ENCODE measurements around the gene MBTPS2. TPM values are rescaled to one million over a fixed set of nuclear protein-coding genes. Genes with fewer than 3 reads are reported as not detected.

The MBTPS2 gene
- total RNA-seq, 4 donors from 2014 or later: 7.5 to 10.8 (median 8.4) TPM

DNA sequence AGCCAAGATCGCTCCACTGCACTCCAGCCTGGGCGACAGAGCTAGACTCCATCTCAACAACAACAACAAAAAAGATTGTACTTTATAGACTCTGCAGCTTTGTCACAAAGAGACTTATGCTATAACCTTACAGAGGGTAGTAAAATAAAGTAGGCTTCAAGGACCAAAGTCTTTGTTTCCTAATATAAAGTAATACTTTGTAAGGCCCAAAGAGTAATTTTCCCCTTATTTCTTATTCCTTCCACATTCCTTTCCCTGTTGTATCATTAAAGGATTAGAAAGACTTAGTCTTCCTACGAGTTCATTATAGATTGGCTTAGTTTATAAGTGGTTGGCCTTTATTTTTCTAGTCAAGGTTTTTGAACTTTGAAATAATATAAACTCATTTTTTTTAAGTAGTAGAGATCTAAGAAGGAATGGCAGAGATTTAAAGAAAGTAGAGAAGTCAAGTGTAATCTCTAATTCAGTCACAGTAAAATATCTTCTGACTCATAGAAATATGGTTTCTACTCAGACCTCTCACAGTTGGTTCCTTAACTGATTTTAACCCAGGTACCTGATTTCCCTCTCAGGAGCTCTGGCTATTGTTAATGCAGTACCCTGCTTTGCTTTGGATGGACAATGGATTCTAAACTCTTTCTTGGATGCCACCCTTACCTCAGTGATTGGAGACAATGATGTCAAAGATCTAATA, 42.6 kb downstream of the MBTPS2 start:
- Histone ChIP-seq H3K36me3 (peaks cover 0 to 11% (median 0%) of the 10 kb centered on the region in 4 donors), H3K27ac (replicated peaks in 1 of 4) (no peak overlapping the region), H3K9me3 (no peaks in the 10 kb centered on the region), H3K4me3 (no peak overlapping the region), H3K27me3 (no peaks in the 10 kb centered on the region), H3K4me1 (no peaks in the 10 kb centered on the region)
- 91% methylated on average over 3 of the region's 3 CpGs for WGBS
- intact Hi-C loops (cut with DNase I): no loop called here
- TF ChIP-seq EP300 (IDR thresholded peaks at IDR 0.05): no peak
- TF ChIP-seq, protein P1, sequence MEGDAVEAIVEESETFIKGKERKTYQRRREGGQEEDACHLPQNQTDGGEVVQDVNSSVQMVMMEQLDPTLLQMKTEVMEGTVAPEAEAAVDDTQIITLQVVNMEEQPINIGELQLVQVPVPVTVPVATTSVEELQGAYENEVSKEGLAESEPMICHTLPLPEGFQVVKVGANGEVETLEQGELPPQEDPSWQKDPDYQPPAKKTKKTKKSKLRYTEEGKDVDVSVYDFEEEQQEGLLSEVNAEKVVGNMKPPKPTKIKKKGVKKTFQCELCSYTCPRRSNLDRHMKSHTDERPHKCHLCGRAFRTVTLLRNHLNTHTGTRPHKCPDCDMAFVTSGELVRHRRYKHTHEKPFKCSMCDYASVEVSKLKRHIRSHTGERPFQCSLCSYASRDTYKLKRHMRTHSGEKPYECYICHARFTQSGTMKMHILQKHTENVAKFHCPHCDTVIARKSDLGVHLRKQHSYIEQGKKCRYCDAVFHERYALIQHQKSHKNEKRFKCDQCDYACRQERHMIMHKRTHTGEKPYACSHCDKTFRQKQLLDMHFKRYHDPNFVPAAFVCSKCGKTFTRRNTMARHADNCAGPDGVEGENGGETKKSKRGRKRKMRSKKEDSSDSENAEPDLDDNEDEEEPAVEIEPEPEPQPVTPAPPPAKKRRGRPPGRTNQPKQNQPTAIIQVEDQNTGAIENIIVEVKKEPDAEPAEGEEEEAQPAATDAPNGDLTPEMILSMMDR (IDR thresholded peaks at IDR 0.05): no peak
- no peak for DNase-seq (ENCODE audit: extremely low spot score)

DNA sequence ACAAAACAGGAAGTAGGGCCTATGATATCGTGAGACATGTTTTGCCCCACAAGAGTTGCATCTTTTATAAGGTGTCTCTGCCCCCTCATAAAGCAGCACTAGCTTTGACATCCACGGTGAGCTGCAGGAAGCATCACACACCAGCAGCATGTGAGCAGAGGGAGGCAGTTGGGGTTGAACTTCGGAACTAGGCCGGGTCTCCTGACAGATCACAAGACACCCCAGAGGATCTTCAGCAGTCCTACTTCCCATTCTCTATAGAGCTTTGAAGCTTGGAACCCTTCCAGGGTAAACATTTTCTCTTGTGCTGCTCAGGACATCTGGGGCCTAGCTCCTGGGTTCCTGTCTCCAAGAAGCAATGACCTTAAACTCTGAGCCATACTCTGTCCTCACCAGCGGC, 43.8 kb downstream of the MBTPS2 start:
- intact Hi-C loops (cut with DNase I): no loop called here
- H3K4me1 ChIP-seq: no peaks in the 10 kb centered on the region
- no peaks in the 10 kb centered on the region for H3K27me3 ChIP-seq
- TF ChIP-seq POLR2AphosphoS5 (IDR thresholded peaks at IDR 0.05) (no peak), EP300 (IDR thresholded peaks at IDR 0.05) (no peak), POLR2A (IDR thresholded peaks at IDR 0.05; ENCODE audit: low read depth) (no peak)
- TF ChIP-seq, protein P1 (IDR thresholded peaks at IDR 0.05): no peak
- no peaks in the 10 kb centered on the region for H3K9me3 ChIP-seq
- H3K27ac ChIP-seq (replicated peaks in 1 of 4): no peak overlapping the region
- no peak overlapping the region for H3K4me3 ChIP-seq
- no peak for DNase-seq (ENCODE audit: extremely low spot score)
- peaks cover 0 to 11% (median 0%) of the 10 kb centered on the region in 4 donors for H3K36me3 ChIP-seq
- WGBS: 73% methylated on average over 5 of the region's 5 CpGs

DNA sequence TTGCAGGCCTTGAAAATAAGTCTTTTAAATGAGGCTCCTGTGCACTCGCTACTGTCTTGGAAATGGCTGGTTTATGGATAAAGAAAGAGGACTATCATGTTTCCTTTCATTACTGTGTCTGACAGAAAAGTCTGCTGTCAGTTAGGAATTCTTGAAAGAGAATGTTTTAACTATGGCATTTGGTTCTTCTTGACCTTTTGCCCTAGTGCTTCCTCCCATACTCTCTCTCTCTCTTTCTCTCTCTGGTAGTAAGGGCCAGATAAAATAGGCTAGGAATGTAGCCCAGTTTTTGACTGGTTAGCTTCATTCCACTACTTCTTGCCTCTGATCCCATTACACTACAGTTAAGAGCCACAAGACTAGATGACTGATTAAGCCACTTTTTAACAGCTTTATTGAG, 46.2 kb downstream of the MBTPS2 start:
- peaks cover 0 to 3% (median 0%) of the 10 kb centered on the region in 4 donors for H3K36me3 ChIP-seq
- H3K27ac ChIP-seq (replicated peaks in 1 of 4): no peak overlapping the region
- no peak for DNase-seq (ENCODE audit: extremely low spot score)
- H3K27me3 ChIP-seq: no peaks in the 10 kb centered on the region
- 93% methylated on average over 1 of the region's 1 CpG for WGBS
- no peaks in the 10 kb centered on the region for H3K9me3 ChIP-seq
- no peak overlapping the region for H3K4me3 ChIP-seq
- no peaks in the 10 kb centered on the region for H3K4me1 ChIP-seq
- TF ChIP-seq POLR2AphosphoS5 (IDR thresholded peaks at IDR 0.05) (no peak), EP300 (IDR thresholded peaks at IDR 0.05) (no peak), POLR2A (IDR thresholded peaks at IDR 0.05; ENCODE audit: low read depth) (no peak)
- TF ChIP-seq, protein P1 (IDR thresholded peaks at IDR 0.05): no peak
- intact Hi-C loops (cut with DNase I): no loop called here

DNA sequence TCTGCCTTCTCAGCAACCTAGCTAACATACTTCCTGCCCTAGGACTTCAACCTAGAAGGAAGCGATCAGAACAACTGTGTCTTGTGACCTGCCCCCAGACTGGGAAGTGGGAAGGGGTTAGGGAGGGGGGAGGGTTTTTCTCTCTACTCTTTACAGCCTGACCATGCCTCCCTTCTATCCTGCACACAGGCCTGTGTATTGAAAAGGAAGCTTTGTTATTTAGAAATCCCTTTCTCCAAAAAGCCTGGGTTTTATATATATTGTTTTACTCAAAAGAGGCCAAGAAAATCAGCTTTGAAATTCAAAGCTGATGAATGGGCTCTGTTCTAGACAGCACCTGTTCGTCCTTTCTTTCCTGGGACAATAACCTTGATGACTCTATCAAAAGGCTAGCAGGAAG, 65.9 kb downstream of the MBTPS2 start:
- H3K4me3 ChIP-seq: no peak overlapping the region
- intact Hi-C loops (cut with DNase I): no loop called here
- no peaks in the 10 kb centered on the region for H3K36me3 ChIP-seq
- H3K9me3 ChIP-seq: no peaks in the 10 kb centered on the region
- H3K4me1 ChIP-seq: peaks cover 0 to 5% (median 0%) of the 10 kb centered on the region in 4 donors
- H3K27me3 ChIP-seq: no peaks in the 10 kb centered on the region
- no peak overlapping the region for H3K27ac ChIP-seq (replicated peaks in 1 of 4)
- 49% methylated on average over 2 of the region's 2 CpGs for WGBS
- DNase-seq (ENCODE audit: extremely low spot score): no peak
- no peak for TF ChIP-seq POLR2AphosphoS5 (IDR thresholded peaks at IDR 0.05)
- TF ChIP-seq, protein P1 (IDR thresholded peaks at IDR 0.05): no peak
- TF ChIP-seq POLR2A (IDR thresholded peaks at IDR 0.05; ENCODE audit: low read depth): no peak
- no peak for TF ChIP-seq EP300 (IDR thresholded peaks at IDR 0.05)

DNA sequence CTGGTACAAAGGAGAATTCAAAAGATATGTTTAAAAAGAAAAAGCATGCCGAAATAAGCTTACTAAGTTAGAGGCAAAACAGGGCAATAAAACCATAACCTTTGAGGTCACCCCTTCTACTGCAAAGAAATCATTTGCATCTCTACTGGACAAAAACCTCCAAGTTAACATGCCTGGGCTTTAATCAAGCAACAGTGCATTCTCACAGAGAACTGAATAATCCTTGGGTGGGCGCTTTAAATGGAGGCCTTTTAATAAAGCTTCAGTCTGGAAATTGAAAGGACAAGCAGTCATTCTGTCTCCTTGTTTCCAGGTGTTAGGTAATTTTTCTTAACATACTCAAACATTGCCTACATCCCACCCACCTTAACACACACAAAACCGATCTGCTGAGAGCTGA, 66.5 kb downstream of the MBTPS2 start:
- intact Hi-C loops (cut with DNase I): no loop called here
- no peak for TF ChIP-seq POLR2AphosphoS5 (IDR thresholded peaks at IDR 0.05)
- TF ChIP-seq EP300 (IDR thresholded peaks at IDR 0.05): no peak
- TF ChIP-seq, protein P1 (IDR thresholded peaks at IDR 0.05): no peak
- no peak for TF ChIP-seq POLR2A (IDR thresholded peaks at IDR 0.05; ENCODE audit: low read depth)
- H3K9me3 ChIP-seq: no peaks in the 10 kb centered on the region
- H3K27ac ChIP-seq (replicated peaks in 1 of 4): no peak overlapping the region
- H3K36me3 ChIP-seq: no peaks in the 10 kb centered on the region
- WGBS: 76% methylated on average over 3 of the region's 3 CpGs
- no peaks in the 10 kb centered on the region for H3K27me3 ChIP-seq
- no peak for DNase-seq (ENCODE audit: extremely low spot score)
- H3K4me1 ChIP-seq: peaks cover 0 to 5% (median 0%) of the 10 kb centered on the region in 4 donors
- no peak overlapping the region for H3K4me3 ChIP-seq
